NOMO-1 (cell line): Measurements from ENCODE around the gene PPRC1.

Experiments
- DNase-seq, 2 experiments: peaks; one replicate each; lab custom pipeline; 2025; ENCODE audit not compliant: unreplicated experiment in 2 of 2; lab: John Stamatoyannopoulos, UW

Gene PPRC1, protein sequence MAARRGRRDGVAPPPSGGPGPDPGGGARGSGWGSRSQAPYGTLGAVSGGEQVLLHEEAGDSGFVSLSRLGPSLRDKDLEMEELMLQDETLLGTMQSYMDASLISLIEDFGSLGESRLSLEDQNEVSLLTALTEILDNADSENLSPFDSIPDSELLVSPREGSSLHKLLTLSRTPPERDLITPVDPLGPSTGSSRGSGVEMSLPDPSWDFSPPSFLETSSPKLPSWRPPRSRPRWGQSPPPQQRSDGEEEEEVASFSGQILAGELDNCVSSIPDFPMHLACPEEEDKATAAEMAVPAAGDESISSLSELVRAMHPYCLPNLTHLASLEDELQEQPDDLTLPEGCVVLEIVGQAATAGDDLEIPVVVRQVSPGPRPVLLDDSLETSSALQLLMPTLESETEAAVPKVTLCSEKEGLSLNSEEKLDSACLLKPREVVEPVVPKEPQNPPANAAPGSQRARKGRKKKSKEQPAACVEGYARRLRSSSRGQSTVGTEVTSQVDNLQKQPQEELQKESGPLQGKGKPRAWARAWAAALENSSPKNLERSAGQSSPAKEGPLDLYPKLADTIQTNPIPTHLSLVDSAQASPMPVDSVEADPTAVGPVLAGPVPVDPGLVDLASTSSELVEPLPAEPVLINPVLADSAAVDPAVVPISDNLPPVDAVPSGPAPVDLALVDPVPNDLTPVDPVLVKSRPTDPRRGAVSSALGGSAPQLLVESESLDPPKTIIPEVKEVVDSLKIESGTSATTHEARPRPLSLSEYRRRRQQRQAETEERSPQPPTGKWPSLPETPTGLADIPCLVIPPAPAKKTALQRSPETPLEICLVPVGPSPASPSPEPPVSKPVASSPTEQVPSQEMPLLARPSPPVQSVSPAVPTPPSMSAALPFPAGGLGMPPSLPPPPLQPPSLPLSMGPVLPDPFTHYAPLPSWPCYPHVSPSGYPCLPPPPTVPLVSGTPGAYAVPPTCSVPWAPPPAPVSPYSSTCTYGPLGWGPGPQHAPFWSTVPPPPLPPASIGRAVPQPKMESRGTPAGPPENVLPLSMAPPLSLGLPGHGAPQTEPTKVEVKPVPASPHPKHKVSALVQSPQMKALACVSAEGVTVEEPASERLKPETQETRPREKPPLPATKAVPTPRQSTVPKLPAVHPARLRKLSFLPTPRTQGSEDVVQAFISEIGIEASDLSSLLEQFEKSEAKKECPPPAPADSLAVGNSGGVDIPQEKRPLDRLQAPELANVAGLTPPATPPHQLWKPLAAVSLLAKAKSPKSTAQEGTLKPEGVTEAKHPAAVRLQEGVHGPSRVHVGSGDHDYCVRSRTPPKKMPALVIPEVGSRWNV (N-terminal part only)

DNA sequence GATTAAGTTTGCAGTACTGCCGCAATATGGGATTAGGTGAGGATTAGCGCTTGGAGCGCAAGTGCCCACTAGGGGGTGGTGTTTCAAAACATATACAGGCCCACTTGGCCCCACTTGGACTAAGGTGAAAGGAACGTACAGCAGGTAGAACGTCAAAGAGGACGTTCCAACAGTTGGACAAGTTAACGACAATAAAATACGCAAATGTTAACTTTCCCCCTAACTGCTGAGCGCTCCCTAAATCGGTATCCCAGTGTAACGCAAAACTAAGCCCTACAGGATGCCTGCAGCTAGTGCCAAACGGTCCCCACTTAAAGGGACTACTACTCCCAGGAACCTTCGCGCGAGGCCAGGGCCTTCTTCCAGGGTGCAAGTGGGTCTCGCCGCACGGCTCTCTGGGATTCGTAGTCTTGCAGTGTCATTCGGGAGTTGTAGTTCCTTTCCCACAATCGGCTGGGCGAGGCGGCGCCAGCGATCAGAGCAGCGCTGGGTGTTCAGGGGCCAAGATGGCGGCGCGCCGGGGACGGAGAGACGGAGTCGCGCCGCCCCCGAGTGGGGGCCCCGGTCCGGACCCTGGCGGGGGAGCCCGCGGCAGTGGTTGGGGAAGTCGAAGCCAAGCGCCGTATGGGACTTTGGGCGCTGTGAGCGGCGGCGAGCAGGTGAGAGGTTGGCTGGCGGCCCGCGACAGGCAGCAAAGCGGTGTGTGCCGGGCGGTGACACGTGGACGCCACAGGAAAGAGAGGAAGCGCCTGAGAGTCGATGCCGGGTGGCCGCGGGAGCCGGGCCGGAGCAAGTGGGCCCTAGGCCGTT is at the start of gene PPRC1:
Gene PPRC1 (plus strand): TSS at position 478 of the 810 bp plus-strand sequence. CDS start 29 bp downstream, at position 507.
- peak; percentile 99 for DNase-seq

DNA sequence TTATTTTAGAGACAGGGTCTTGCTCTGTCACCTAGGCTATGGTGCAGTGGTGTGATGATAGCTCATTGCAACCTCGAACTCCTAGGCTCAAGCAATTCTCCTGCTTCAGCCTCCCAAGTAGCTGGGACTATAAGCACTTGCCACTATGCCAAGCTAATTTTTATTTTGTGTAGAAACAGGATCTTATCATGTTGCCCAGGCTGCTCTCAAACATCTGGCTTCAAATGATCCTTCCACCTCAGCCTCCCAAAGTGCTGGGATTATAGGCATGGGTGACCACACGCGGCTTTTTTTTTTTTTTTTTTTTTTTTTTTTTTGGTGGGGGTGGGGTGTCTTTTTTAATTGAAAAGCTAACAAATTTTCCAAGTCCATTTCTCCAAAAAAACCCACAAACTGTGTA is 49.3 kb upstream of the PPRC1 start:
- no peak for DNase-seq

DNA sequence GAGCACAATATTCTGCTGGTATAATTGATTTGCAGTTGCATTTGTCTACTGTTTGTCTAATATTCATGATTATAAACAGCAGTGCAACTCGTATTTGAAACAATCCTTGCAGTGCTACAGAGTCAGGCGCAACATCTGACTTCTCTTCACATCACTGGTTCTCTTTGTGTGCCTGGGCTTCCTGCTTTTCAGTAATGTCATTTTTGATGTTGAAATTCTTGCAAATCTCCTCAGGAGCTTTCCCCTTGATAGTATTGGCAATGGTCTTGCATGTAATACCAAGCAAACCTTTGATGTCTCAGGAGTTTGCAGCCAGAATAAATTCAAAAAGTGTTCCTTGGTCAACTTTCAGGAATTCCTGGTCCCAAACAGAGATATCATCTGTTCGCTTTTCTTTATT is 47.5 kb upstream of the PPRC1 start:
- peak; percentile 30 to 42 for DNase-seq

DNA sequence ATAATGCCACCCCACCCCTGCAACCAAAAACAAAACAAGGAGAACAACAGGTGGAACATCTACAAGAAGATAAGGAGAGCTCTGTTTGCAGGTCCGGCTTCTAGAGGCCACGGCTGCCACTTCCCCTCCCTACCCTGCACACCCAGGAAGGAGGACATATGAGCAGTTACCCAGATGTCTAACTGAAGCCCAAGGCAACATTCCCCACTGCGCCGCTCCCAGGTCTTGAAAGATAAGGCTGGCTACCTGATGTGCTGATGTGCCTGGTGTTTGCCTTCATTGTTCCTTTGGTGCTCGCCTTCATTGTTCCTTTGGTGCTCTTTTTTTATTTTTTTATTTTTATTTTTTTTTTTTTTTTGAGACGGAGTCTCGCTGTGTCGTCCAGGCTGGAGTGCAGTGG is 46.6 kb upstream of the PPRC1 start:
- DNase-seq, result no peak

DNA sequence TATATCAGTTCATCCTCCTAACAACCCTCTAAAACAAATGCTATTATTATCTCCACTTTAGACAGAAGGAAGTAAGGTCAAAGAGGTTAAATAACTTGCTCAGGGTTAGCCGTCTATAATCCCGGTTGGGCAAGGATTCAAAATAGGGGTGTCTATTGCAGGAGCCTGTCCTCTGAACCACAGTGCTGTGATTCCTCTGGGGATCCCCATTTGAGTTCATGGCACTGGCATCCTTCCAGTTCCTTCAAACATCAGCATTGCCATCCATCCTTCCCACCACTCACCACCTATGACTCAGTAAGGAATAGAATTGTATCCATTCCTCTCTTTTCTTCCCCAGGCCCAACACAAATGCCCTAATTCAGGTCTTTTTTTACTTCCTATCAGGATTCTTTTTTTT is 42.1 kb upstream of the PPRC1 start:
- DNase-seq, result no peak

DNA sequence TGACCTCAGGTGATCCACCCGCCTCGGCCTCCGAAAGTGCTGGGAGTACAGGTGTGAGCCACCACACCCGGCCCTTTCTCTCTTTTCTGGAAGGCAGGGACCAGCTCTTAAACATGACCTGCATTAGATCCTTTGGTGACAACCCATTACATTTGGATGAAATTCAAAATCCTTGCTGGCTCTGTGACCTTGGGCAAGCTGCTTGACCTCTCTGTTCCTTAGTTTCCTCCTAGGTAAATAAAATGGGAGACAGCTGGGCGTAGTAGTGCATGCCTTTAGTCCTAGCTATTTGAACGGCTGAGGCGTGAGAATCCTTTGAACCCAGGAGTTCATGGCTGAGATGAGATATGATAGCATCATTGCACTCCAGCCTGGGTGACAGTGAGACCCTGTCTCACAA is 36.4 kb upstream of the PPRC1 start:
- DNase-seq, result no peak

DNA sequence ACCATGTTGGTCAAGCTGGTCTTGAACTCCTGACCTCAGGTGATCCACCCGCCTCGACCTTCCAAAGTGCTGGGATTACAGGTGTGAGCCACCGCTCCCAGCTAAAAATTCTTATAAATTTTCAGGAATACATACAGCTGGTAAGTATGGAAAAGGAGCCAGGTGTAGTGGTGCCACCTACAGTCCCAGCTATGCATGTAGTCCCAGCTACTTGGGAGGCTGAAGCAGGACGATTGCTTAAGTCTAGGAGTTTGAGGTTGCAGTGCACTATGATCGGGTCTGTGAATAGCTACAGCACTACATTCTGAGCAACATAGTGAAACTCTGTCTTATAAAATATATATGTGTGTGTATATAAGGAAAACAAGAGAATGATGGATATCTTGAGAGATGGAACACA is 31.7 kb upstream of the PPRC1 start:
- DNase-seq, result no peak

DNA sequence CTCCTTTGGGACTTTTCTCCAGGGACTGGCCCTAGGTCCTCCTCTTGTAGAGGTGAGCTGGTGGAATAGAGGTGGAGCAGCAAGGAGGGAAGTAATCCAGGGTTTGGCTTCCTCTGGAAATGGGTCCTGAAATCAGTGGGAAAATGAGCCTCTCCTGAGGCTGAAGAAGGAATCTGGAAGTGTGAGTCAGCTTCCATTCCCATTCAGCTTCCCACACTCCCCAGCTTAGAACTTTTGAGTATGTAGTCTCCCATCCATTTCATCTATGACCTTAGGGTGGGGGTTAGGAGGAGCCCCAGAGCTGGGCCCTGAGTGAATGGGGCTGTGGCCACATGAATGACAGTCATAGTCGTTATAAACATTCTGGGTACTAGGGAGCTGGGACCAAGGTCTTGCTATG is 30.4 kb upstream of the PPRC1 start:
- DNase-seq, result no peak

DNA sequence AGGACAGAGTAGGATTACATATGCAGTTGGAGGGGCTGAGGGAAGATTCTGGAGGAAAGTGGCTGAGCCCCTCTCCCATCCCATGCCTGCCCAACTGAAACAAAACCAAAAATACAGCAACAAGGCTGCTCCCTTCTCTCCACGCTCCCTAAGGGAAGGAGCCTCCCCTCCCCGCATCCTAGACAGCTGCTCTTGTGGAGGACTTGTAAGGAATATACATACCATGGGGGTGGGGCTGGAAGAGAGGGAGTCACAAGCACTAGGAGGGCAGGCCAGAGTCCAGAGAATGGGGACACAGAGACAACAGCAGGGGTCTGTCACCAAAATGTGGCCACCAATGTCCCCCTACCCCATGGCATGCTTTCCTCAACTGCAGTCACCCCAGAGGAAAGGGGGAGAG is 25.8 kb upstream of the PPRC1 start:
- no peak for DNase-seq

DNA sequence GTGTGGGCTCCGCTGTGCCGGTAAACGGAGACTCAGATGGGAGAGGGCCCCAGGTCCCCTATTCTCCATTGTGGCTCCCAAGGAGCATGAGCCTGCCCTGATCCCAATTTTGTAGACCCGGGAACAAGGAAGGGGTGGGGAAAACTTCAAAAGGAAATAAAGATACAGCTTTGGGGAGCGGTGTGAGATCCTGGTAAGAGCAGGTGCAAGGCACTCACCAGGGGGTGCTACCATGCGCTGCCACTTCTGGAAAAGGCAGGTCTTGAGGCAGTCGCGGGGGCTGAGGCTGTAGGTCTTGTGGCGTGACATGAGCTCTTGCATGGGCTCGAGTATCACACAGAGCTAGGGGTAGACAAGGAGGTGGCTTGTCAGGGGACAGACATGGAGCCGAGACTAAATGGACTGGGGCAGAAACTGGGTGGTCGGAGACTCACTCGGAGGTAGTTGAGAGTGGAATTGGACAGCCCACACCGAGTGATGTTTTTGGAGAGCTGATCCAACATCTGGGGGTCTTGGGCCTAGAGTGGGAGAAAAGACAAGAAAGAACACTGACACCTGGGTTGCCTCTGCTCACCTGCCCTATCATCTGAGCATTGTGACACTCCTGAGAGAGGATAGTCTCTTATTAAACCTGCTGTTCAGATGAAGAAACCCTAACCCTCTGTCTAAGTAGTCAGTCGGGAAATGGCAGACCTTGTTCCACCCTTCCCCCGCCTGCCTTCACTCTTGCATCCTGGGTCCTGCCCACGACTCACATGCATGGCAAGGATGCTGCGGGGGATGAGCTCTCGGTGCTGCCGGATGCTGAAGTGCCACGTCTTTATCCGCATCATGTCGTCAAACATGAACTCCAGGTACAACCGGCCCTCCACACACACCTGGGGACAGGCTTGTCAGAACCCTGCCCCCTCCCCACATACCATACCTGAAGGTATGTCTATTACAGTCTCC is 23.4 kb upstream of the PPRC1 start:
- DNase-seq, result no peak

DNA sequence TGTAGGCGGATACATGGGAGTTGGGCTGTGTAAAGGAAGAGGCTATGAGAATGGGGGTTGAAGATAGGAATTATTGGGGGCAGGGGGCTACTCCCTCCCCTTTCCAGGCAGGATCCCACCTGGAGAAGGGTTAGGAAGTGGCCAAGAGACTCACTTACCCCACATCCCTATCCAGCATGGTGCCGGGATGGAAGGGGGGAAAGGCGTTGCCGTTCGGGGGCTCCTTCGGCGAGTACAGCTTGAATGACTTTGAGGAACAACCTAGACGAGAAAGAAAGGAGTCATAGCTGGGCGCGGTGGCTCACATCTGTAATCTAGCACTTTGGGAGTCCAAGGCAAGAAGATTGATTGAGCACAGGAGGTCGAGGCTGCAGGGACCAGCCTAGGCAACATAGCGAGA is 21.6 kb upstream of the PPRC1 start:
- DNase-seq, result no peak

DNA sequence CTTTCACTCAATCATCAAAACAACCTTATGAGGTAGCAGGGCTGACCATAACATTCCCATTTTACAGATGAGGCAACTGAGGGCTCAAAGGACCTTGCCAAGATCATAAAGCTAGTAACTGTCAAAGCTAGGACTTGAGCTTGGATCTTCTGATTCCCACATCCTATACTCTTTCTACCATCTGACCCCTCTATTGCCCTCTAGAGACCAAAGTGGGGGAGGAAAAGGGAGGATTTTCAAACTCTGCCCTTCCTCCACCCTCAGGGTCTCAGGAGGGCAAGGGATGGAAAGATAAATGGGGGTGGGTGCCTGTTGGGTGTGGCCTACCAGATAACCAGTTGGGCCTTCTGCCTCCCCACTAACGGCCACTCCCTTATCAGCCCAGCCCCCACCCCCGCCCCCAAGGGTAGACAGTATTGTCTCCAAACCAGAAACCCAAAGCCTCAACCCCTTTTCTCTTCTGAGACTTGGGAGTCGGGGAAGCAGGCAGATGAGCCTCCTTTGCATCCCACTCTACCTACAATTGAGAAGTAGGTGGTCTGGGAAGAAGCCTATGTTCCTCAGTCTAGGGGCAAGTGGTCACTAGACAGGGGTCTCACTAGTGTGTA is 20.5 kb upstream of the PPRC1 start:
- no peak for DNase-seq

DNA sequence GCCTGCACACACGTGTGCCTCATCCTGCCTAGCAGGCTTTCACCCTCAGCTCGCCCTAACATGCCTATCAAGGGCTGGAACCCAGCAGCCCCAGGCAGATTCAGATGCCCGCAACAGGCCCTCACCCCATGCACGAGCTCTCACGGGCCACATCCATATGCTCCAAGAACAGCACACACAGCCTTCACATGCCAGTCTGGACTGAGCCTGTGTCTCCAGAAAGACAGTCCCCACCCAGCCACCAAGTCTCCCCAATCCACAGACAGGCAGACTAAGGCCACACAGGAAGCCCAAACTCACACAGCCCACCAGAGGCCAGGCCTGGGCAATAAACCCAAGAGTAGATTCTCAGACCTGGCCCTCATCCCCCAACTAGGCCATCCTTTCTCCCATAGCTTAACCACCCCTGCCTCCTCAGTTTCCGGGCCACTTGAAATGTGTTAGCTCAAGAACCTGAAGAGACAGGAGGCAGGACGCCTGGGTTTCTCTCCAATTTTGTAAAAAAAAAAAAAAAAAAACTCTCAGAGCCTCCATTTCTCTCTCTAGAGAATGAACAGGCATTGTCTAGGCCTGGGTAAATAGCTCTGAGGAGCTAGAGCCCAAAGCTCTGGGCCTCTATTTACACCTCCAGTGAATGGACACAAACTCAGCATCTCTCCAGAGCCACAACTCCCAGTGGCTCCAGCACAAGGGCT is 19.4 kb upstream of the PPRC1 start:
- no peak for DNase-seq

DNA sequence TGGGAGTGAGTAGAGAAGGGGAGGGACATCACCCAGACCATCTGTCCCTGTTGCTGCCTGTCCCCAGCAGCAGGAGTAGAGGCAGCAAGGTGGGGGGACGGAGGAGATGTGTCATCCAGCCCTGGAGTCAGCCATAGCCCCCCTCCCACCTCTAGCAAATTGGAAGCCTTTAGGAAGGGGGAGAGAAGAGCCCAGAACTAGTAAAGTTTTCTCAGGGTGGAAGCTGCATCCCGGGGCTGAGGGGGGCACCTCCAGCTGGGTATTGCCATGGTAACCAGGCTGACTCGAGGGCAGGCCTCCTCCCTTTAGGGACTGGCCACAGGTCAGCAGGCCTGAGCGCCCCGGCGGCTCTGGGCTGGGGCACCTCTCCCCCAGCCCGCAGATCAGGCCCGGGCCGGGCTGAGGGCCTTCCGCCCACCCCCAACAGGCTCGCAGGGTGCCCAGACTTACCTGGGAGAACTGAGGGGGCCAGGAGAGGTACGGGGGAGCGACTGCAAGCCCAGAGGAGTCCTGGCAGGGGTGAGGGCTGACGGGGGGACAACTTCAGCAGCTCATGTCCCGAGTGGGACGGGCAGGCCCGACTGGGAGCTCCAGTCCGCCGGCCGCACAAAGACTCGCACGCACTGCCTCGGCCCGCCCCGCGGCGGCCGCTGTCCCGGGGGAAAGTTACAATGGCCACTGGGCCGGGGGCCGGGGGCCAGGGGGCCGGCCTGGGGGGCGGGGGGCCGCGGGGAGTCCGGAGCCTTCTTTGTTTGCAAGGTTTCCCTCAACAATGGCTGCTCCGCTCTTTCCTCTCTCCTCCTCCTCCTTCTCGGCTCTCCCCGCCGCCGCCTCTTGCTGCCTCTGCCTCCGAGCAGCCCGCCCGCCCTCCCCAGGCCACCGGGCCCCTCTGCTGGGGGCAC is 18.6 kb upstream of the PPRC1 start:
- DNase-seq, result no peak

DNA sequence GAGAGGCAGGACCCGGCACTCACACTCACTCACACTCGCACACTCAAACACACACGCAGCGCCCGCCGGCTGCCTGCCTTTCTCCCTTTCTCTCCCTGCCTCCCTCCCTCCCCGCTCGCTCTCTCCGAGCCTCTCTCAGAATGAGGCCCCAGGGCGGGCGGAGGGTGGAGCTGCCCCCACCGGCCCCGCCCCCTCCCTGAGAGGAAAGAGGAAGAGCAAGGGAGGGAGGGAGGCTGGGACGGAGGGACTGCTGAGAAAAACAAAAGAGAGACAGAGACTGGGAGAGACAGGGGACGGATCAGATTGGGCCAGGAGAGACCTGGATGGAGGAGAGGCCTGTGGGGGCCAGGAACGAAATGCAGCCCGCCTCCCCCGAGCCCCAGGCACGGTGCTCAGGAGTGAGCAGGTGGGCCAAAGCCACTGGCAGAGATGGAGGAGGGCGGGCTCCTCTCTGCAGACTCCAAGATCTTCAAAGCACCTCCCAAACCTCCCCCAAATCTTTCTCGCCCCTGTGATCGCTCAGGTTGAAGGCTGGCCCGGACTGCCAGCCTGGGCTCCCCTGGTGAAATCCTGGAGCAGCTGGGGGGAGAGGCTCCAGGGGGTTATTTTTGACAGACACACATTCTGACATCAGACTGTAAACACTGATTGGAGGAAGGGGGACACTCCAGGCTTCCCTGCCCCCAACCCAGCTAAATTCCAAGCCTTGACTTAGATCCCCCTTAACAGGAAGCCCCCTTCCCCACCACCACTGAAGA is 17.8 kb upstream of the PPRC1 start:
- peak; percentile 71 to 89 for DNase-seq

DNA sequence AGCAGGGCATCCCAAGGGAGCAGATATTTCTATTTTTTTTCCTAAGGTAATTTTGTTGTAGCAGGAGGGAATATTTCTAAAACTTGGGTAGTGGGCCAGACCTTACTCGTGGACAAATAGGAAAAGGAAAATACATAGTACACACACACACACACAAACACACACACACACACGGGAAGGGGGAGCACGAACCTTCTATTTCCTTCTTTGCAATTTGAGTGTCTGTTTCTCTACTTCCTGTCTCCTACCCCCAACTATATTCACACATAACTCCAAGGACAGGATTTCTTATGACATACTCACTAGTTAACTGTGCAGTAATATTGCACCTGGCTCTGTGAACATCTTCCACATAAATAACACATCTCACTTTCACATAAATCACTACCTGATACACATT is 17.1 kb upstream of the PPRC1 start:
- DNase-seq, result peak in 1 of 2 experiments; percentile 63
